DOHH2 (cell line): Measurements from ENCODE around the gene SFI1.

Source experiments
- H3F3A ChIP-seq: fragments of 200-600 bp; sonication (generic), shearing (Covaris generic); 2 replicates; pipeline ENCODE4 v1.6.0; 2016; ENCODE audit warnings: antibody characterized with exemption, mild to moderate bottlenecking; ENCODE audit not compliant: control insufficient read depth, insufficient read depth
- H3K27ac ChIP-seq: fragments of 200-600 bp; sonication (generic); 2 replicates; pipeline ENCODE4 v1.5.1; 2014; ENCODE audit warnings: low read depth, mild to moderate bottlenecking, low read length, moderate library complexity
- H3K27me3 ChIP-seq: fragments of 200-600 bp; sonication (generic); 2 replicates; pipeline ENCODE4 v1.6.1; 2014; ENCODE audit warnings: mild to moderate bottlenecking, low read length, mixed read lengths; ENCODE audit not compliant: control insufficient read depth
- H3K36me3 ChIP-seq: fragments of 200-600 bp; sonication (generic); 2 replicates; pipeline ENCODE4 v1.6.1; 2014; ENCODE audit warnings: mild to moderate bottlenecking, low read length, moderate library complexity, mixed read lengths; ENCODE audit not compliant: control insufficient read depth
- H3K4me1 ChIP-seq: fragments of 200-600 bp; sonication (generic); 2 replicates; pipeline ENCODE4 v1.6.1; 2014; ENCODE audit warnings: mild to moderate bottlenecking, low read length, mixed read lengths; ENCODE audit not compliant: control insufficient read depth
- H3K4me2 ChIP-seq: fragments of 200-600 bp; sonication (generic); 2 replicates; pipeline ENCODE4 v1.6.0; 2014; ENCODE audit warnings: mild to moderate bottlenecking, low read length, moderate library complexity
- H3K4me3 ChIP-seq: fragments of 200-600 bp; sonication (generic); 2 replicates; pipeline ENCODE4 v1.5.1; 2014; ENCODE audit warnings: mild to moderate bottlenecking, low read length, mixed read lengths
- H3K79me2 ChIP-seq: fragments of 200-600 bp; sonication (generic); 2 replicates; pipeline ENCODE4 v1.6.1; 2014; ENCODE audit warnings: mild to moderate bottlenecking, low read length, mixed read lengths; ENCODE audit not compliant: control insufficient read depth
- H3K9me2 ChIP-seq: fragments of 200-600 bp; sonication (generic); replicated peaks from 2 replicates; pipeline ENCODE4 v1.6.1; 2014; ENCODE audit warnings: mild to moderate bottlenecking, low read length, mixed read lengths; ENCODE audit not compliant: control insufficient read depth
- H3K9me3 ChIP-seq: fragments of 200-600 bp; sonication (generic); 2 replicates; pipeline ENCODE4 v1.6.1; 2014; ENCODE audit warnings: antibody characterized with exemption, low read length, mixed read lengths; ENCODE audit not compliant: control insufficient read depth, insufficient read depth
- H4K20me1 ChIP-seq: fragments of 200-600 bp; sonication (generic); 2 replicates; pipeline ENCODE4 v1.6.0; 2014; ENCODE audit warnings: low read depth, mild to moderate bottlenecking, antibody characterized with exemption, low read length, moderate library complexity; ENCODE audit not compliant: control insufficient read depth, insufficient read depth
- CTCF ChIP-seq: fragments of 200-600 bp; sonication (generic); IDR thresholded peaks from one replicate; pipeline ENCODE4 v1.5.1; 2014; ENCODE audit warnings: antibody characterized with exemption, mild to moderate bottlenecking, low read depth, low read length; ENCODE audit not compliant: poor library complexity, severe bottlenecking
- EZH2phosphoT487 ChIP-seq: fragments of 200-600 bp; sonication (generic); IDR thresholded peaks from 2 replicates; pipeline ENCODE4 v1.6.1; 2017; ENCODE audit warnings: borderline replicate concordance, mild to moderate bottlenecking, antibody characterized with exemption, low read length, moderate library complexity, mixed read lengths

The SFI1 gene

GRCh38 chr22:31578171-31578570, 81.8 kb downstream of the SFI1 start:
- no peak overlapping the region for H3K4me3 ChIP-seq
- no peak for TF ChIP-seq EZH2phosphoT487
- no peak for TF ChIP-seq CTCF
- H3K4me2 ChIP-seq: no peak overlapping the region
- H3K9me2 ChIP-seq: no peaks in the 10 kb centered on the region
- H3K4me1 ChIP-seq: peaks cover 3% of the 10 kb centered on the region; the same call in 1 of the 2 replicates
- H3K9me3 ChIP-seq: no peaks in the 10 kb centered on the region
- no peaks in the 10 kb centered on the region for H3F3A ChIP-seq
- no peaks in the 10 kb centered on the region for H3K27me3 ChIP-seq
- H4K20me1 ChIP-seq: no peaks in the 10 kb centered on the region
- H3K27ac ChIP-seq: no peak overlapping the region
- H3K36me3 ChIP-seq: peaks cover 59% of the 10 kb centered on the region
- H3K79me2 ChIP-seq: no peaks in the 10 kb centered on the region

GRCh38 chr22:31579835-31580242, 83.5 kb downstream of the SFI1 start:
- no peaks in the 10 kb centered on the region for H3K27me3 ChIP-seq

GRCh38 chr22:31583861-31584485, 87.6 kb downstream of the SFI1 start:
- H3K27me3 ChIP-seq: no peaks in the 10 kb centered on the region
- no peak overlapping the region for H3K4me3 ChIP-seq
- no peaks in the 10 kb centered on the region for H3F3A ChIP-seq
- no peaks in the 10 kb centered on the region for H3K9me2 ChIP-seq
- H3K4me1 ChIP-seq: peaks cover 3% of the 10 kb centered on the region; the same call in 1 of the 2 replicates
- no peaks in the 10 kb centered on the region for H3K9me3 ChIP-seq
- H3K27ac ChIP-seq: no peak overlapping the region
- TF ChIP-seq EZH2phosphoT487 (no peak), CTCF (no peak)
- no peaks in the 10 kb centered on the region for H4K20me1 ChIP-seq
- H3K36me3 ChIP-seq: peaks cover 70% of the 10 kb centered on the region
- no peak overlapping the region for H3K4me2 ChIP-seq
- H3K79me2 ChIP-seq: no peaks in the 10 kb centered on the region

More at GRCh38 chr22:31579835-31580242, 83.5 kb downstream of the SFI1 start:
- H4K20me1 ChIP-seq: no peaks in the 10 kb centered on the region
- no peak overlapping the region for H3K27ac ChIP-seq
- no peak overlapping the region for H3K4me2 ChIP-seq
- H3K9me3 ChIP-seq: no peaks in the 10 kb centered on the region
- H3K79me2 ChIP-seq: no peaks in the 10 kb centered on the region
- H3K36me3 ChIP-seq: peaks cover 64% of the 10 kb centered on the region
- no peak overlapping the region for H3K4me3 ChIP-seq
- no peaks in the 10 kb centered on the region for H3K9me2 ChIP-seq
- peaks cover 3% of the 10 kb centered on the region; the same call in 1 of the 2 replicates for H3K4me1 ChIP-seq
- TF ChIP-seq CTCF (no peak), EZH2phosphoT487 (no peak)
- H3F3A ChIP-seq: no peaks in the 10 kb centered on the region
